Coronary artery (tissue), 2 donors: ENCODE measurements around the gene SPDYE16.
A peak's percentile ranks its signal among the peaks of the same experiment; 100 is the strongest.
"Not testable (repeated sequence)": the region's sequence is repeated elsewhere in the genome, so short reads cannot be mapped to it uniquely, and the experiment has no call there.

Source experiments
- DNase-seq: peaks from one replicate; pipeline ENCODE4 v3.0.0-alpha.2; 2017; ENCODE audit warnings: low spot score
- H3K27ac ChIP-seq, 2 donors: fragments of 200-600 bp; sonication (generic); one replicate each; pipeline ENCODE4 v1.5.1; 2016 to 2019
- H3K4me3 ChIP-seq: fragments of 200-600 bp; sonication (generic); 2 replicates; pipeline ENCODE4 v1.5.1; 2016; ENCODE audit warnings: mild to moderate bottlenecking, moderate library complexity
- CTCF ChIP-seq: fragments of 200-600 bp; sonication (generic); IDR thresholded peaks from one replicate; pipeline ENCODE4 v1.5.1; 2019; ENCODE audit warnings: antibody characterized with exemption

SPDYE16 gene

GRCh38 chr7:76512941-76513816 lies 29.9 kb downstream of the SPDYE16 start:
- no peak for DNase-seq
- no peak for TF ChIP-seq CTCF
- Histone ChIP-seq H3K4me3 (no peak overlapping the region), H3K27ac (peak overlapping the region in 1 of 2 donors; percentile 16)

- H3K27ac ChIP-seq, H3K4me3 ChIP-seq, DNase-seq: not testable (repeated sequence)
These were observed 30.9 kb downstream of the SPDYE16 start for GRCh38 chr7:76511911-76512885.

- not testable (repeated sequence) for DNase-seq, H3K4me3 ChIP-seq, H3K27ac ChIP-seq
These were observed 31.7 kb downstream of the SPDYE16 start for GRCh38 chr7:76511200-76511910.

GRCh38 chr7:76509931-76510877 lies 32.9 kb downstream of the SPDYE16 start, which contains the start of gene UPK3B:
Gene UPK3B (plus strand): TSS chr7:76510552. CDS start chr7:76510653, 101 bp downstream.
- H3K27ac ChIP-seq, result no peak within 1 kb of the TSS
- TF ChIP-seq CTCF, result no peak
- no peak within 1 kb of the TSS for H3K4me3 ChIP-seq
- DNase-seq, result no peak

- H3K27ac ChIP-seq, result no peak overlapping the region
- TF ChIP-seq CTCF, result no peak
- no peak for DNase-seq
- no peak overlapping the region for H3K4me3 ChIP-seq
These were observed 35.2 kb downstream of the SPDYE16 start for GRCh38 chr7:76507723-76508406.

- DNase-seq, H3K27ac ChIP-seq, H3K4me3 ChIP-seq: not testable (repeated sequence)
These were observed 36.5 kb downstream of the SPDYE16 start for GRCh38 chr7:76506643-76507042.

GRCh38 chr7:76506081-76506440 lies 37.0 kb downstream of the SPDYE16 start:
- no peak overlapping the region for H3K27ac ChIP-seq
- DNase-seq, result no peak
- H3K4me3 ChIP-seq, result no peak overlapping the region
- no peak for TF ChIP-seq CTCF
